Measurements from ENCODE around the gene TUBGCP6.
A peak's percentile ranks its signal among the peaks of the same experiment; 100 is the strongest.

The TUBGCP6 gene

GRCh38 chr22:50197000-50197800, 47.6 kb downstream of the TUBGCP6 start:
- Histone ChIP-seq H3K36me3 (ENCODE audit: control insufficient read depth, insufficient read depth, low read length) (peaks cover 38% of the 10 kb centered on the region), H3K4me3 (ENCODE audit: low read depth, low read length) (no peak overlapping the region), H3K4me1 (ENCODE audit: control insufficient read depth, insufficient read depth, low read length) (no peaks in the 10 kb centered on the region), H3K9me3 (ENCODE audit: control insufficient read depth, insufficient read depth, low read length) (no peaks in the 10 kb centered on the region), H3K9ac (ENCODE audit: low read depth, low read length) (no peak overlapping the region), H3K27me3 (ENCODE audit: control insufficient read depth, insufficient read depth, low read length) (no peaks in the 10 kb centered on the region)

- no peaks in the 10 kb centered on the region for H3K9me3 ChIP-seq (ENCODE audit: control insufficient read depth, insufficient read depth, low read length)
- H3K4me3 ChIP-seq (ENCODE audit: low read depth, low read length) = no peak overlapping the region
- H3K36me3 ChIP-seq (ENCODE audit: control insufficient read depth, insufficient read depth, low read length) = peaks cover 38% of the 10 kb centered on the region
- no peaks in the 10 kb centered on the region for H3K4me1 ChIP-seq (ENCODE audit: control insufficient read depth, insufficient read depth, low read length)
- H3K9ac ChIP-seq (ENCODE audit: low read depth, low read length) = no peak overlapping the region
- no peaks in the 10 kb centered on the region for H3K27me3 ChIP-seq (ENCODE audit: control insufficient read depth, insufficient read depth, low read length)
Measured at GRCh38 chr22:50196256-50196655, 48.6 kb downstream of the TUBGCP6 start.

- H3K9me3 ChIP-seq (ENCODE audit: control insufficient read depth, insufficient read depth, low read length) = no peaks in the 10 kb centered on the region
- no peaks in the 10 kb centered on the region for H3K4me1 ChIP-seq (ENCODE audit: control insufficient read depth, insufficient read depth, low read length)
- no peak overlapping the region for H3K9ac ChIP-seq (ENCODE audit: low read depth, low read length)
- H3K27me3 ChIP-seq (ENCODE audit: control insufficient read depth, insufficient read depth, low read length) = no peaks in the 10 kb centered on the region
- no peak overlapping the region for H3K4me3 ChIP-seq (ENCODE audit: low read depth, low read length)
- H3K36me3 ChIP-seq (ENCODE audit: control insufficient read depth, insufficient read depth, low read length) = peaks cover 43% of the 10 kb centered on the region
Measured at GRCh38 chr22:50194037-50194805, 50.6 kb downstream of the TUBGCP6 start.

- Histone ChIP-seq H3K4me1 (ENCODE audit: control insufficient read depth, insufficient read depth, low read length) (no peaks in the 10 kb centered on the region), H3K36me3 (ENCODE audit: control insufficient read depth, insufficient read depth, low read length) (peaks cover 46% of the 10 kb centered on the region), H3K9me3 (ENCODE audit: control insufficient read depth, insufficient read depth, low read length) (no peaks in the 10 kb centered on the region), H3K27me3 (ENCODE audit: control insufficient read depth, insufficient read depth, low read length) (no peaks in the 10 kb centered on the region), H3K4me3 (ENCODE audit: low read depth, low read length) (no peak overlapping the region), H3K9ac (ENCODE audit: low read depth, low read length) (no peak overlapping the region)
Measured at GRCh38 chr22:50193621-50194020, 51.2 kb downstream of the TUBGCP6 start.

- peaks cover 40% of the 10 kb centered on the region for H3K36me3 ChIP-seq (ENCODE audit: control insufficient read depth, insufficient read depth, low read length)
- H3K4me3 ChIP-seq (ENCODE audit: low read depth, low read length) = no peak overlapping the region
- H3K9me3 ChIP-seq (ENCODE audit: control insufficient read depth, insufficient read depth, low read length) = no peaks in the 10 kb centered on the region
- H3K9ac ChIP-seq (ENCODE audit: low read depth, low read length) = no peak overlapping the region
- no peaks in the 10 kb centered on the region for H3K27me3 ChIP-seq (ENCODE audit: control insufficient read depth, insufficient read depth, low read length)
- no peaks in the 10 kb centered on the region for H3K4me1 ChIP-seq (ENCODE audit: control insufficient read depth, insufficient read depth, low read length)
Measured at GRCh38 chr22:50192436-50193204, 52.2 kb downstream of the TUBGCP6 start.

- no peaks in the 10 kb centered on the region for H3K9me3 ChIP-seq (ENCODE audit: control insufficient read depth, insufficient read depth, low read length)
- H3K9ac ChIP-seq (ENCODE audit: low read depth, low read length) = peak overlapping the region; percentile 12
- no peaks in the 10 kb centered on the region for H3K27me3 ChIP-seq (ENCODE audit: control insufficient read depth, insufficient read depth, low read length)
- H3K36me3 ChIP-seq (ENCODE audit: control insufficient read depth, insufficient read depth, low read length) = peaks cover 34% of the 10 kb centered on the region
- H3K4me1 ChIP-seq (ENCODE audit: control insufficient read depth, insufficient read depth, low read length) = no peaks in the 10 kb centered on the region
- no peak overlapping the region for H3K4me3 ChIP-seq (ENCODE audit: low read depth, low read length)
Measured at GRCh38 chr22:50190941-50191741, 53.7 kb downstream of the TUBGCP6 start.

GRCh38 chr22:50190182-50190940, 54.5 kb downstream of the TUBGCP6 start:
- Histone ChIP-seq H3K36me3 (ENCODE audit: control insufficient read depth, insufficient read depth, low read length) (peaks cover 30% of the 10 kb centered on the region), H3K27me3 (ENCODE audit: control insufficient read depth, insufficient read depth, low read length) (no peaks in the 10 kb centered on the region), H3K4me3 (ENCODE audit: low read depth, low read length) (no peak overlapping the region), H3K9me3 (ENCODE audit: control insufficient read depth, insufficient read depth, low read length) (no peaks in the 10 kb centered on the region), H3K4me1 (ENCODE audit: control insufficient read depth, insufficient read depth, low read length) (no peaks in the 10 kb centered on the region), H3K9ac (ENCODE audit: low read depth, low read length) (peak overlapping the region; percentile 65)

GRCh38 chr22:50189849-50190181, 55.0 kb downstream of the TUBGCP6 start:
- Histone ChIP-seq H3K4me3 (ENCODE audit: low read depth, low read length) (no peak overlapping the region), H3K9ac (ENCODE audit: low read depth, low read length) (peak overlapping the region; percentile 65), H3K27me3 (ENCODE audit: control insufficient read depth, insufficient read depth, low read length) (no peaks in the 10 kb centered on the region), H3K9me3 (ENCODE audit: control insufficient read depth, insufficient read depth, low read length) (no peaks in the 10 kb centered on the region), H3K36me3 (ENCODE audit: control insufficient read depth, insufficient read depth, low read length) (peaks cover 28% of the 10 kb centered on the region), H3K4me1 (ENCODE audit: control insufficient read depth, insufficient read depth, low read length) (no peaks in the 10 kb centered on the region)

GRCh38 chr22:50189184-50189848, 55.5 kb downstream of the TUBGCP6 start:
- Histone ChIP-seq H3K9ac (ENCODE audit: low read depth, low read length) (peak overlapping the region; percentile 37), H3K4me1 (ENCODE audit: control insufficient read depth, insufficient read depth, low read length) (no peaks in the 10 kb centered on the region), H3K36me3 (ENCODE audit: control insufficient read depth, insufficient read depth, low read length) (peaks cover 23% of the 10 kb centered on the region), H3K27me3 (ENCODE audit: control insufficient read depth, insufficient read depth, low read length) (no peaks in the 10 kb centered on the region), H3K9me3 (ENCODE audit: control insufficient read depth, insufficient read depth, low read length) (no peaks in the 10 kb centered on the region), H3K4me3 (ENCODE audit: low read depth, low read length) (no peak overlapping the region)

- H3K9me3 ChIP-seq (ENCODE audit: control insufficient read depth, insufficient read depth, low read length) = no peaks in the 10 kb centered on the region
- H3K4me1 ChIP-seq (ENCODE audit: control insufficient read depth, insufficient read depth, low read length) = no peaks in the 10 kb centered on the region
- H3K9ac ChIP-seq (ENCODE audit: low read depth, low read length) = peak overlapping the region; percentile 37
- no peak overlapping the region for H3K4me3 ChIP-seq (ENCODE audit: low read depth, low read length)
- H3K36me3 ChIP-seq (ENCODE audit: control insufficient read depth, insufficient read depth, low read length) = peaks cover 14% of the 10 kb centered on the region
- H3K27me3 ChIP-seq (ENCODE audit: control insufficient read depth, insufficient read depth, low read length) = no peaks in the 10 kb centered on the region
Measured at GRCh38 chr22:50188356-50188755, 56.5 kb downstream of the TUBGCP6 start.

Measured in iPS-15b (cell line).